Astrocyte (in vitro differentiated cells and primary cell): ENCODE results near the gene FBN2.

Source experiments
- CTCF ChIP-seq: IDR thresholded peaks from 2 replicates; pipeline ENCODE4 v1.5.1; 2011; ENCODE audit warnings: low read depth, mild to moderate bottlenecking, inconsistent platforms, low read length, moderate library complexity; ENCODE audit not compliant: insufficient read depth
- EZH2 ChIP-seq: IDR thresholded peaks from 2 replicates; pipeline ENCODE4 v1.6.1; 2012; ENCODE audit warnings: mild to moderate bottlenecking, low read length, inconsistent platforms; ENCODE audit not compliant: insufficient read depth

GRCh38 chr5:128566178-128566577 is 28.1 kb upstream of the FBN2 start:
- TF ChIP-seq EZH2: no peak
- no peak for TF ChIP-seq CTCF
